Upper lobe of left lung (tissue), 6 donors: ENCODE data around the gene SIN3A. TPM values are rescaled to one million over a fixed set of nuclear protein-coding genes. Genes with fewer than 3 reads are reported as not detected.
"Not testable (repeated sequence)": the region's sequence is repeated elsewhere in the genome, so short reads cannot be mapped to it uniquely, and the experiment has no call there.

Source experiments
- ATAC-seq, 2 donors: fragments of 200-7000 bp; cut with Tn5 transposase; one replicate each; pipeline ENCODE4 v1.9.1; 2022; ENCODE audit warnings: mild to moderate bottlenecking in 2 of 2, moderate library complexity in 2 of 2; ENCODE audit not compliant: low FRiP score in 2 of 2
- DNase-seq, 2 donors: peaks; one replicate each; pipeline ENCODE4 v3.0.0-alpha.2; 2019 to 2020
- H3K27ac ChIP-seq, 4 donors: fragments of 200-600 bp; sonication (generic); one replicate each; pipeline ENCODE4 v1.5.1; 2016 to 2019
- H3K27me3 ChIP-seq, 4 donors: fragments of 200-600 bp; sonication (generic); one replicate each; pipeline ENCODE4 v1.5.1; 2017 to 2019
- H3K36me3 ChIP-seq, 4 donors: fragments of 200-600 bp; sonication (generic); one replicate each; pipeline ENCODE4 v1.5.1; 2016 to 2019
- H3K4me1 ChIP-seq, 4 donors: fragments of 200-600 bp; sonication (generic); one replicate each; pipeline ENCODE4 v1.5.1; 2018 to 2019
- H3K4me3 ChIP-seq, 4 donors: fragments of 200-600 bp; sonication (generic); one replicate each; pipeline ENCODE4 v1.5.1; 2017 to 2019; ENCODE audit warnings: mild to moderate bottlenecking in 2 of 4, moderate library complexity in 1 of 4
- H3K9me3 ChIP-seq, 4 donors: fragments of 200-600 bp; sonication (generic); one replicate each; pipeline ENCODE4 v1.5.1; 2018 to 2019
- EP300 ChIP-seq, 4 donors: sonication (generic); formaldehyde crosslinking; IDR thresholded peaks; one replicate each; pipeline ENCODE4 v1.5.1; 2017; ENCODE audit warnings: antibody characterized with exemption in 4 of 4, control low read depth in 2 of 4
- POLR2A ChIP-seq, 4 donors: fragments of 450-650 bp; IDR thresholded peaks; one replicate each; pipeline ENCODE4 v1.5.1; 2016 to 2017; ENCODE audit warnings: antibody characterized with exemption in 4 of 4, mild to moderate bottlenecking in 2 of 4
- POLR2AphosphoS5 ChIP-seq, 2 donors: sonication (generic); formaldehyde crosslinking; IDR thresholded peaks; one replicate each; pipeline ENCODE4 v1.5.1; 2017; ENCODE audit warnings: antibody characterized with exemption in 2 of 2
- WGBS, 2 donors: methylation state at CpG; one replicate each; pipeline ENCODE4 v1.1.5; 2017 to 2018; 5-methylcytosine and 5-hydroxymethylcytosine counted together
- total RNA-seq, 6 donors: library from RNA; depleted of rRNA in 4 of 6; stranded (reverse); fragments of >200 nt in 4 of 6; gene quantifications; one replicate each; pipeline versions ENCODE4 v1.1.0 to v1.2.1, GENCODE V29; 2016 to 2021
- TF ChIP-seq, protein P1 (sequence below), 6 experiments: fragments of 450-650 bp in 4 of 6; fragments of 200-600 bp in 2 of 6; sonication (generic) in 2 of 6; IDR thresholded peaks; one replicate each; pipeline ENCODE4 v1.5.1; 2016 to 2019; ENCODE audit warnings: antibody characterized with exemption in 6 of 6
- donor health status: DM: no; HTN: no; CAD: no; lungs with moderate emphysema.
- donor health status: DM: no; HTN: yes; CAD: no; lungs with severe emphysema.

The SIN3A gene
- total RNA-seq, 6 donors from 2014 or later: 28.0 to 105 (median 56.6) TPM

- 32 to 44% methylated on average over 3 of the region's 3 CpGs for WGBS, 2 donors
- ATAC-seq (no peak), DNase-seq (no peak)
- H3K4me1 ChIP-seq: peaks cover 7 to 20% (median 13%) of the 10 kb centered on the region in 4 donors
- peak overlapping the region; percentile 50 to 99 (median 94) for H3K4me3 ChIP-seq
- TF ChIP-seq, protein P1, sequence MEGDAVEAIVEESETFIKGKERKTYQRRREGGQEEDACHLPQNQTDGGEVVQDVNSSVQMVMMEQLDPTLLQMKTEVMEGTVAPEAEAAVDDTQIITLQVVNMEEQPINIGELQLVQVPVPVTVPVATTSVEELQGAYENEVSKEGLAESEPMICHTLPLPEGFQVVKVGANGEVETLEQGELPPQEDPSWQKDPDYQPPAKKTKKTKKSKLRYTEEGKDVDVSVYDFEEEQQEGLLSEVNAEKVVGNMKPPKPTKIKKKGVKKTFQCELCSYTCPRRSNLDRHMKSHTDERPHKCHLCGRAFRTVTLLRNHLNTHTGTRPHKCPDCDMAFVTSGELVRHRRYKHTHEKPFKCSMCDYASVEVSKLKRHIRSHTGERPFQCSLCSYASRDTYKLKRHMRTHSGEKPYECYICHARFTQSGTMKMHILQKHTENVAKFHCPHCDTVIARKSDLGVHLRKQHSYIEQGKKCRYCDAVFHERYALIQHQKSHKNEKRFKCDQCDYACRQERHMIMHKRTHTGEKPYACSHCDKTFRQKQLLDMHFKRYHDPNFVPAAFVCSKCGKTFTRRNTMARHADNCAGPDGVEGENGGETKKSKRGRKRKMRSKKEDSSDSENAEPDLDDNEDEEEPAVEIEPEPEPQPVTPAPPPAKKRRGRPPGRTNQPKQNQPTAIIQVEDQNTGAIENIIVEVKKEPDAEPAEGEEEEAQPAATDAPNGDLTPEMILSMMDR (IDR thresholded peaks at IDR 0.05): no peak
- TF ChIP-seq POLR2A (IDR thresholded peaks at IDR 0.05): no peak
- H3K27ac ChIP-seq: peak overlapping the region in 2 of 4 donors; percentile 59 to 87
- H3K36me3 ChIP-seq: peaks cover 0 to 19% (median 11%) of the 10 kb centered on the region in 4 donors
- H3K9me3 ChIP-seq: no peaks in the 10 kb centered on the region
- H3K27me3 ChIP-seq: no peaks in the 10 kb centered on the region
Observed at GRCh38 chr15:75335313-75335704, 116.2 kb downstream of the SIN3A start.

GRCh38 chr15:75333654-75334419, 117.7 kb downstream of the SIN3A start:
- not testable (repeated sequence) for H3K36me3 ChIP-seq, DNase-seq, H3K4me3 ChIP-seq, H3K27me3 ChIP-seq, H3K9me3 ChIP-seq, ATAC-seq, H3K27ac ChIP-seq
- peaks cover 7 to 20% (median 13%) of the 10 kb centered on the region in 4 donors for H3K4me1 ChIP-seq
- 91 to 95% methylated on average over 15 of the region's 15 CpGs for WGBS, 2 donors

DNA sequence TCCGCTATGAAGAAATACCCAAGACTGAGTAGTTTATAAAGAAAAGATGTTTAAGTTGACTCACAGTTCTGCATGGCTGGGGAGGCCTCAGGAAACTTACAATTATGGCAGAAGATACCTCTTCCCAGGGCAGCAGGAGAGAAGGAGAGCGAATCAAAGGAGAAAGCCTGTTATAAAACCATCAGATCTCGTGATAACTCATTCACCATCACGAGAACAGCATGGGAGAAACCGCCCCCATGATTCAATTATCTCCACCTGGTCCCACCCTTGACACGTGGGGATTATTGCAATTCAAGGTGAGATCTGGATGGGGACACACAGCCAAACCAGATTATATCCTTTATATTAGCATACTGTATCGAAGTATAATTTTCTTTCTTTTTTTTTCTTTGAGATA, 119.4 kb downstream of the SIN3A start:
- not testable (repeated sequence) for H3K27ac ChIP-seq, DNase-seq, H3K4me3 ChIP-seq, H3K27me3 ChIP-seq, ATAC-seq, H3K9me3 ChIP-seq, H3K36me3 ChIP-seq
- WGBS, 2 donors: 73 to 79% methylated on average over 7 of the region's 7 CpGs
- H3K4me1 ChIP-seq: peaks cover 7 to 18% (median 12%) of the 10 kb centered on the region in 4 donors

DNA sequence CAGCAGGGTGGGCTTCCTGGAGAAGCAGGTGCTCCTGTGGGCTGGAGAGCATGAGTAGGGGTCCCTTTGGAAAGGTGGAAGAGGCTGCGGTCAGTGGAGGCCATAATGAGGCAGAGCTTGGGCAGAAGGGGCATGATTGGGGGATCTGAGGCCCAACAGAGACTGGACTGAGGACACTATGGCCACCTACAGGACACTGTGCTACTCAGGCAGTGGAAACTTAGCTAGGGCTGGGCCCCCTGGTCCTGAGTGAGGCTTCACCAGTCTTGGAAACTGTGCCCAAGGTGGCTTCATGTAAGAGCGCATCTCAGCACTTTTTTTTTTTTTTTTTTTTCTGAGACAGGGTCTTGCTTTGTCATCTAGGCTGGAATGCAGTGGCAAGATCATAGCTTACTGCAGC, 121.9 kb downstream of the SIN3A start:
- no peak for TF ChIP-seq POLR2AphosphoS5 (IDR thresholded peaks at IDR 0.05)
- TF ChIP-seq, protein P1 (IDR thresholded peaks at IDR 0.05): no peak
- no peak for TF ChIP-seq EP300 (IDR thresholded peaks at IDR 0.05)
- DNase-seq (no peak), ATAC-seq (no peak)
- Histone ChIP-seq H3K36me3 (no peaks in the 10 kb centered on the region), H3K4me3 (no peak overlapping the region), H3K27me3 (no peaks in the 10 kb centered on the region), H3K9me3 (no peaks in the 10 kb centered on the region), H3K4me1 (no peaks in the 10 kb centered on the region), H3K27ac (no peak overlapping the region)
- WGBS, 2 donors: 94 to 95% methylated on average over 2 of the region's 2 CpGs

DNA sequence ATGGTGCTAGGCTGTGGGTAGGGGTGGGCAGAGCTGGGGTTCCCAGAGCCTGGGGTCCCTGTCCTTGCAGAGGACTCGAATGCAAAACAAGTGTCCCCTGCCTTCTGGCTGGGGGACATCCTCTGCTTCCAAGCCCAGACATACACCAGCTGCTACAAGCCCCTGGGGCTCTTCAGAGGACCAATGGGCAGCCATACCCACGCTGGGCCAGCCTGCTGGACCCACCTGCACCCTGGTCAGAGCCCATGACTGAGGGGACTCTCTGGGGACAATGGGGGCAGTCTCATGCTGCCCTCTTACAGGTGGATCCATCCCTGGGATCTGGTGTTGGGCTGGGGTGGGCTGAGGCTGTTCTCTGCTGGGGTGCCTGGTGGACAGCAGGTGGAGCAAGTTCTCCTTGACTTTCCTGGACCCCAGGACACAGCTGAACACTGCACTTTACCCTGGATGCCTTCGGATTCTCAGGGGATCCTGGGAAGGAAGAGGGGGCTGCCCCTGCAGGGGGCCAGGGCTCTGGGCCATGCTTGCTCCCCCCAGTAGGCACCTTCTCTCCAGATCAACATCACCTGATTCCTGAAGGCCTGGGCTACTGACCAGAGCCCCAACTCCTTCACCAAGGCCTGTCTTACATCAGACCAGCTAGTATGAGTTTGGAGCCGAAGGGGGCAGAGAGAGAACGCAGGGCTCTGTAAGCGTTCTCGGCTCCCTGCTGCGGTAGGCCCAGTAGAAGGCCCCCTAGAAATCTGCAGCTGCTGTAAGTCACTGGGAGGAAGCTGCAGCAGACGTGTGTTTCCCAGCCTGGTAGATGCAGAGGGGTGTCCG, 122.8 kb downstream of the SIN3A start:
- WGBS, 2 donors: 86% methylated on average over 8 of the region's 10 CpGs; no CpG with 5 or more reads in 1 of the 2 donors
- H3K36me3 ChIP-seq: no peaks in the 10 kb centered on the region
- no peak for ATAC-seq

More for the DNA sequence above, 122.8 kb downstream of the SIN3A start:
- Histone ChIP-seq H3K4me3 (no peak overlapping the region), H3K9me3 (no peaks in the 10 kb centered on the region), H3K4me1 (no peaks in the 10 kb centered on the region), H3K27me3 (no peaks in the 10 kb centered on the region), H3K27ac (no peak overlapping the region)
- TF ChIP-seq, protein P1 (IDR thresholded peaks at IDR 0.05): no peak
- DNase-seq: no peak
